ENCODE measurements around the gene FRMD3. TPM values are rescaled to one million over a fixed set of nuclear protein-coding genes. Genes with fewer than 3 reads are reported as not detected.

The FRMD3 gene
- total RNA-seq, 1 experiment from 2014 or later, result 14.5 TPM

GRCh38 chr9:83242066-83242465, 296.1 kb downstream of the FRMD3 start:
- no peaks in the 10 kb centered on the region for H3K4me1 ChIP-seq (ENCODE audit: control insufficient read depth, insufficient read depth, low read length)
- ATAC-seq (no peak), DNase-seq (ENCODE audit: low read depth, low spot score) (no peak)
- no peaks in the 10 kb centered on the region for H3K36me3 ChIP-seq (ENCODE audit: control insufficient read depth, insufficient read depth, low read length)
- intact Hi-C loops (cut with micrococcal nuclease; ENCODE audit: unreplicated experiment), result no loop called here
- in situ Hi-C loops (cut with HindIII; ENCODE audit: low pct_unique_long_range_greater_than_20kb, low sequenced_read_pairs), result no loop called here
- CTCF ChIA-PET, result no interaction called here
- TF ChIP-seq POLR2AphosphoS5 (IDR thresholded peaks at IDR 0.05; ENCODE audit: low read depth, low read length) (no peak), CTCF (IDR thresholded peaks at IDR 0.05) (no peak), TCF7L2 (IDR thresholded peaks at IDR 0.05; ENCODE audit: low read depth, low read length) (no peak), SIN3A (IDR thresholded peaks at IDR 0.05; ENCODE audit: borderline replicate concordance, insufficient read depth, low read depth, low read length) (no peak)
- TF ChIP-seq, protein P1, sequence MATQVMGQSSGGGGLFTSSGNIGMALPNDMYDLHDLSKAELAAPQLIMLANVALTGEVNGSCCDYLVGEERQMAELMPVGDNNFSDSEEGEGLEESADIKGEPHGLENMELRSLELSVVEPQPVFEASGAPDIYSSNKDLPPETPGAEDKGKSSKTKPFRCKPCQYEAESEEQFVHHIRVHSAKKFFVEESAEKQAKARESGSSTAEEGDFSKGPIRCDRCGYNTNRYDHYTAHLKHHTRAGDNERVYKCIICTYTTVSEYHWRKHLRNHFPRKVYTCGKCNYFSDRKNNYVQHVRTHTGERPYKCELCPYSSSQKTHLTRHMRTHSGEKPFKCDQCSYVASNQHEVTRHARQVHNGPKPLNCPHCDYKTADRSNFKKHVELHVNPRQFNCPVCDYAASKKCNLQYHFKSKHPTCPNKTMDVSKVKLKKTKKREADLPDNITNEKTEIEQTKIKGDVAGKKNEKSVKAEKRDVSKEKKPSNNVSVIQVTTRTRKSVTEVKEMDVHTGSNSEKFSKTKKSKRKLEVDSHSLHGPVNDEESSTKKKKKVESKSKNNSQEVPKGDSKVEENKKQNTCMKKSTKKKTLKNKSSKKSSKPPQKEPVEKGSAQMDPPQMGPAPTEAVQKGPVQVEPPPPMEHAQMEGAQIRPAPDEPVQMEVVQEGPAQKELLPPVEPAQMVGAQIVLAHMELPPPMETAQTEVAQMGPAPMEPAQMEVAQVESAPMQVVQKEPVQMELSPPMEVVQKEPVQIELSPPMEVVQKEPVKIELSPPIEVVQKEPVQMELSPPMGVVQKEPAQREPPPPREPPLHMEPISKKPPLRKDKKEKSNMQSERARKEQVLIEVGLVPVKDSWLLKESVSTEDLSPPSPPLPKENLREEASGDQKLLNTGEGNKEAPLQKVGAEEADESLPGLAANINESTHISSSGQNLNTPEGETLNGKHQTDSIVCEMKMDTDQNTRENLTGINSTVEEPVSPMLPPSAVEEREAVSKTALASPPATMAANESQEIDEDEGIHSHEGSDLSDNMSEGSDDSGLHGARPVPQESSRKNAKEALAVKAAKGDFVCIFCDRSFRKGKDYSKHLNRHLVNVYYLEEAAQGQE (IDR thresholded peaks at IDR 0.05; ENCODE audit: insufficient read depth in 1 of 2, low read depth in 2 of 2, low read length in 1 of 2), result no peak
- no peak overlapping the region for H3K27ac ChIP-seq (ENCODE audit: low read length)
- H3K9me3 ChIP-seq (ENCODE audit: control insufficient read depth, insufficient read depth, low read depth, low read length), result no peaks in the 10 kb centered on the region
- POLR2A ChIA-PET, result no interaction called here
- no TSS peak for BruUV-seq (replicated peaks)
- H3K27me3 ChIP-seq (ENCODE audit: control insufficient read depth, insufficient read depth, low read length), result no peaks in the 10 kb centered on the region
- H3K4me3 ChIP-seq (ENCODE audit: low read depth in 2 of 2, low read length in 2 of 2), result no peak overlapping the region

- intact Hi-C loops (cut with micrococcal nuclease; ENCODE audit: unreplicated experiment), result no loop called here
- no peak overlapping the region for H3K4me3 ChIP-seq (ENCODE audit: low read depth in 2 of 2, low read length in 2 of 2)
Observed at GRCh38 chr9:83240671-83241070, 297.5 kb downstream of the FRMD3 start.

More at GRCh38 chr9:83240671-83241070, 297.5 kb downstream of the FRMD3 start:
- H3K9me3 ChIP-seq (ENCODE audit: control insufficient read depth, insufficient read depth, low read depth, low read length), result no peaks in the 10 kb centered on the region
- TF ChIP-seq TCF7L2 (IDR thresholded peaks at IDR 0.05; ENCODE audit: low read depth, low read length), result no peak
- TF ChIP-seq SIN3A (IDR thresholded peaks at IDR 0.05; ENCODE audit: borderline replicate concordance, insufficient read depth, low read depth, low read length), result no peak
- TF ChIP-seq CTCF (IDR thresholded peaks at IDR 0.05), result no peak
- DNase-seq (ENCODE audit: low read depth, low spot score) (no peak), ATAC-seq (no peak)
- no peaks in the 10 kb centered on the region for H3K36me3 ChIP-seq (ENCODE audit: control insufficient read depth, insufficient read depth, low read length)
- H3K27me3 ChIP-seq (ENCODE audit: control insufficient read depth, insufficient read depth, low read length), result no peaks in the 10 kb centered on the region
- BruUV-seq (replicated peaks), result no TSS peak
- H3K27ac ChIP-seq (ENCODE audit: low read length), result no peak overlapping the region
- H3K4me1 ChIP-seq (ENCODE audit: control insufficient read depth, insufficient read depth, low read length), result no peaks in the 10 kb centered on the region
- in situ Hi-C loops (cut with HindIII; ENCODE audit: low pct_unique_long_range_greater_than_20kb, low sequenced_read_pairs), result no loop called here
- ChIA-PET POLR2A (no interaction called here), CTCF (no interaction called here)

Data from Panc1 (cell line).